ENCODE data around the gene XPOT.

The XPOT gene

GRCh38 chr12:64452559-64453329 is 48.6 kb downstream of the XPOT start:
- Histone ChIP-seq H2AFZ (ENCODE audit: low read length) (peak overlapping the region; percentile 91), H4K20me1 (ENCODE audit: insufficient read depth, low read length, poor library complexity, severe bottlenecking) (peaks cover 29% of the 10 kb centered on the region), H3K9me3 (ENCODE audit: insufficient read depth, low read depth, low read length) (no peaks in the 10 kb centered on the region)

DNA sequence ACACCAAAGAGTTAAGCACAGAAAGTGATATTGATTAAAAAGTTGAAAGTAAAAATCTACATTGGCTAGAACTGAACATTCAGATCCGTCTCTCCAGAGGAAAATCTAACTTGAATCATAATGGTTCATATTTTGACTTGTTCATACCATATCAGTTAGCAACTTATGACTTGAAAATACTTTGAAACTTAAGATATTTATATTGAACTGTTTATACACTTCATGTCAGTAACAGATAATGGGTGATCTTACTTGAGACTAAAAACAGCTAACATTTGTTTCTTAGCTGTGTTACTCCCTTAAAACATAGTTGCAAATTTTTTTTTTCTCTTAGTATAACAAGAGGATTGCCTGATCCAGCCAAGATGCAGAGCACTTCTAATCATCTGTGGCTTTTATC is 51.3 kb downstream of the XPOT start:
- Histone ChIP-seq H3K9me3 (ENCODE audit: insufficient read depth, low read depth, low read length) (no peaks in the 10 kb centered on the region), H3F3A (ENCODE audit: low read depth) (0 out of 2 replicates have a peak, but pooled peaks cover 6% of the 10 kb centered on the region), H3K9me2 (replicated peaks; ENCODE audit: low read depth, low read length) (no peaks in the 10 kb centered on the region), H3K36me3 (ENCODE audit: insufficient read depth, low read length) (0 out of 2 replicates have a peak, but pooled peaks cover 3% of the 10 kb centered on the region), H4K20me1 (ENCODE audit: insufficient read depth, low read length, poor library complexity, severe bottlenecking) (peaks cover 29% of the 10 kb centered on the region), H2AFZ (ENCODE audit: low read length) (no peak overlapping the region), H3K4me2 (ENCODE audit: low read depth, low read length, poor library complexity, severe bottlenecking) (peak overlapping the region; percentile 69), H3K4me1 (ENCODE audit: insufficient read depth, low read length, poor library complexity, severe bottlenecking) (peaks cover 62% of the 10 kb centered on the region), H3K4me3 (ENCODE audit: low read length, poor library complexity, severe bottlenecking) (peak overlapping the region; percentile 58), H3K27me3 (ENCODE audit: insufficient read depth, low read length, poor library complexity, severe bottlenecking) (no peaks in the 10 kb centered on the region), H3K9ac (ENCODE audit: low read depth, low read length, poor library complexity, severe bottlenecking) (peak overlapping the region; percentile 59), H3K79me2 (ENCODE audit: insufficient read depth, low read length) (peaks cover 86% of the 10 kb centered on the region)
- TF ChIP-seq EZH2phosphoT487 (IDR thresholded peaks at IDR 0.05; ENCODE audit: borderline replicate concordance) = no peak
- no peak for TF ChIP-seq CTCF (conservative IDR thresholded peaks at IDR 0.05; ENCODE audit: low read length)

More at GRCh38 chr12:64452559-64453329, 48.6 kb downstream of the XPOT start:
- no peak for TF ChIP-seq EZH2phosphoT487 (IDR thresholded peaks at IDR 0.05; ENCODE audit: borderline replicate concordance)
- TF ChIP-seq CTCF (conservative IDR thresholded peaks at IDR 0.05; ENCODE audit: low read length) = no peak
- Histone ChIP-seq H3K9me2 (replicated peaks; ENCODE audit: low read depth, low read length) (no peaks in the 10 kb centered on the region), H3F3A (ENCODE audit: low read depth) (0 out of 2 replicates have a peak, but pooled peaks cover 6% of the 10 kb centered on the region), H3K36me3 (ENCODE audit: insufficient read depth, low read length) (peaks cover 6% of the 10 kb centered on the region; the same call in 1 of the 2 replicates), H3K4me2 (ENCODE audit: low read depth, low read length, poor library complexity, severe bottlenecking) (peak overlapping the region; percentile 83), H3K79me2 (ENCODE audit: insufficient read depth, low read length) (peaks cover 63% of the 10 kb centered on the region), H3K4me3 (ENCODE audit: low read length, poor library complexity, severe bottlenecking) (peak overlapping the region; percentile 87), H3K27me3 (ENCODE audit: insufficient read depth, low read length, poor library complexity, severe bottlenecking) (no peaks in the 10 kb centered on the region), H3K4me1 (ENCODE audit: insufficient read depth, low read length, poor library complexity, severe bottlenecking) (peaks cover 40% of the 10 kb centered on the region), H3K9ac (ENCODE audit: low read depth, low read length, poor library complexity, severe bottlenecking) (peak overlapping the region; percentile 83)

DNA sequence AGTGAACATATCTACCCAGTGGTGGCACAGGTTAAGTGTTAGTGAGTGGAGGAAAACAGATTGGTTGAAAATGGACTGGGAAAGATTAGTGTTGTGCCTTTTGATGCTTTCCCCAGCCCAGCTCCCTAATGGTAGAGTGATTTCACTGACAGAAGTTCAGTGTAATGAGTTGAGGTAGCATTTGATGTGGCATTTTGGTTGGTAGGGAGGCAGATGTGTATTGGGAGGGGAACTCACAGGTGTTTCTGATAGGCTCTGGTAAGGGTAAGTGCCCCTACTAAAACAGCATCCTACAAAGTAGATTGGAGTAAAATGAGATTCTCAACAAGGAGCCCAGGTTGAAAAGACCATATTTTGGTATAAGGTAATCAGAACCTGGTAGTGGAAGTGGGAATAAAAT is 51.9 kb downstream of the XPOT start:
- Histone ChIP-seq H3K4me3 (ENCODE audit: low read length, poor library complexity, severe bottlenecking) (peak overlapping the region; percentile 58), H3K9me2 (replicated peaks; ENCODE audit: low read depth, low read length) (no peaks in the 10 kb centered on the region), H4K20me1 (ENCODE audit: insufficient read depth, low read length, poor library complexity, severe bottlenecking) (peaks cover 29% of the 10 kb centered on the region), H3K4me2 (ENCODE audit: low read depth, low read length, poor library complexity, severe bottlenecking) (peak overlapping the region; percentile 69), H3K9me3 (ENCODE audit: insufficient read depth, low read depth, low read length) (no peaks in the 10 kb centered on the region), H3K27me3 (ENCODE audit: insufficient read depth, low read length, poor library complexity, severe bottlenecking) (no peaks in the 10 kb centered on the region), H3K36me3 (ENCODE audit: insufficient read depth, low read length) (0 out of 2 replicates have a peak, but pooled peaks cover 3% of the 10 kb centered on the region), H3K4me1 (ENCODE audit: insufficient read depth, low read length, poor library complexity, severe bottlenecking) (peaks cover 58% of the 10 kb centered on the region), H2AFZ (ENCODE audit: low read length) (no peak overlapping the region), H3K9ac (ENCODE audit: low read depth, low read length, poor library complexity, severe bottlenecking) (peak overlapping the region; percentile 59), H3F3A (ENCODE audit: low read depth) (0 out of 2 replicates have a peak, but pooled peaks cover 6% of the 10 kb centered on the region), H3K79me2 (ENCODE audit: insufficient read depth, low read length) (peaks cover 89% of the 10 kb centered on the region)
- TF ChIP-seq CTCF (conservative IDR thresholded peaks at IDR 0.05; ENCODE audit: low read length) = no peak
